GM21423 (cell line): ENCODE data around the gene ATP5ME.
"Not testable (repeated sequence)": the region's sequence is repeated elsewhere in the genome, so short reads cannot be mapped to it uniquely, and the experiment has no call there.

Source experiments
- ATAC-seq: cut with Tn5 transposase; IDR thresholded peaks from one replicate; pipeline ENCODE4 v1.9.1; 2021; ENCODE audit warnings: mild to moderate bottlenecking, moderate library complexity; ENCODE audit not compliant: unreplicated experiment

The ATP5ME gene

DNA sequence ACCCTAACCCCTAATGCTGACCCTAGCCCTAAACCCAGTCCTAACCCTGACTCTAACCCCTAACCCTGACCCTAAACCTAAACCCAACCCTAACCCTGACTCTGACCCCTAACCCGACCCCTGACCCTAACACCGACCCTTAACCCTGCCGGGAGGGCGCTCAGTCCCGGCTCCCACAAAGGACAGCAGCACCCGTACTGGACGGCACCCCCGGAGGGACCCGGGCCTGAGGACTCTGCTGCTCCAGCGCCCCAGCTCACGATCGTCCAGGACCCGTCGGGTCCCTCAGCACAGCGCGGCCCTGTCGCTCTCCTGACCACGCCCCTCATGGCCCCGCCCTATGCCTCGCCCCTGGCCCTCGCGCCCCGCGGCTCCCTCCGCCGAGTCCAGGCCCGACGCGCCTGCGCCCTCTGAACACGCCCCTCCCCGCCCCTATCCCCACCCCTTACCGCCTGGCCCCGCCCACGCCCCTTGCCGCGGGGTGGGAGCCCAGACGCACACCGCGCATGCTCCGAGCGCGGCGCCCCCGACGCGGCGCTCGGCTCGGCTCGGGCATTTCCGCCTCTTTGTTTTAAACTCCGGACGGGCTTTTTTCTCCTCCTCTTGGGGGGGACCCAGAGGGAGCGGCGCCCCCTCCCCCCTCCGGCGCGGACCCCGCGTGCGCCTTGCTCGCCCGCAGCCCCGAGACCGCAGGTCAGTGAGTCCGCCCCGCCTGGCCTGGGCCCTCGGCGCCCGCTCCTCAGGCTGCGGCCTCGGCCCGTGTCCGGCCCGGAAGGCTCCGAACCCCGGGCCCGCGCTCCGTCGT is 31.4 kb upstream of the ATP5ME start, which contains the start of gene PCGF3:
Gene PCGF3 (plus strand): TSS at position 555 of the 805 bp plus-strand sequence. CDS start 27,849 bp downstream, outside the sequence.
- ATAC-seq: peak; percentile 88

DNA sequence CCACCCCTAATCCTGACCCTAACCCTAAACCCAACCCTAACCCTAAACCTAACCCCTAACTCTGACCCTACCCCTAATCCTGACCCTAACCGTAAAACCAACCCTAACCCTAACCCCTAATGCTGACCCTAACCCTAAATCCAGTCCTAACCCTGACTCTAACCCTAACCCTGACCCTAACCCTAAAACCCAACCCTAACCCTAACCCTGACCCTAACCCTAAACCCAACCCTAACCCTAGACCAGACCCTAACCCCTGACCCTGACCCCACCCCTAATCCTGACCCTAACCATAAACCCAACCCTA is 30.8 kb upstream of the ATP5ME start:
- ATAC-seq: no peak

DNA sequence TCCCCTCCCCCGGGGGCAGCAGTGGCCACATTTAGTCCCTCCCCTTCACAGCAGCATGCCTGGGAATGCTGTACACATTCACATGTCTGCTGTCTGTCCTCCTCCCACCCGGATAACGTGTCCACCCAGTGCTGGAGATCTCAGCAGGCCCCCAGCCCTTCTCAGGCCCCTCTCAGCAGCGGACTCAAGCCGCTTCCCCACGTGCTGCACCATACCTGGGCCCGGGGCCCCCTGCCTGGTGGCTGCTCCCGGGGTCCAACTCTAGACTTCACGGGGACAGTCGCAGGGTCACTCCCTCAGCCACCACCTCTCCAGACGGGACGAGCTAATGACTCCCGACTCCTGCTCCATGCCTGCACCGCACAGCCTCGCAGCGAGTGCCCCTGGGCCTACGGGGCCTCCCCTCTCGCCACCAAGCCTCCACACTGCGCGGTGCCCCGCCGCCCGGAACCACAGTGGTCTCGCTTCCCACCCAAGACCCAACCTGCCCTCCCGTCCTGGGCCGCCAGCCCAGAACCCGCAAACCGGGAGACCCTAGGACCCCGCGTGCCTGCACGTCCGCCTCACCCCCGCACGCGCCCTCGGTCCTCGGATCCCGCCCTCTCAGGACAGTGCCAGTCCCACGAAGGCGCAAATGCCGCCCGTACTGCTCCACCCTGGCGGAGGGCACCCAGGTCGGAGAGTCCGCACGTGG is 30.3 kb upstream of the ATP5ME start:
- no peak for ATAC-seq

DNA sequence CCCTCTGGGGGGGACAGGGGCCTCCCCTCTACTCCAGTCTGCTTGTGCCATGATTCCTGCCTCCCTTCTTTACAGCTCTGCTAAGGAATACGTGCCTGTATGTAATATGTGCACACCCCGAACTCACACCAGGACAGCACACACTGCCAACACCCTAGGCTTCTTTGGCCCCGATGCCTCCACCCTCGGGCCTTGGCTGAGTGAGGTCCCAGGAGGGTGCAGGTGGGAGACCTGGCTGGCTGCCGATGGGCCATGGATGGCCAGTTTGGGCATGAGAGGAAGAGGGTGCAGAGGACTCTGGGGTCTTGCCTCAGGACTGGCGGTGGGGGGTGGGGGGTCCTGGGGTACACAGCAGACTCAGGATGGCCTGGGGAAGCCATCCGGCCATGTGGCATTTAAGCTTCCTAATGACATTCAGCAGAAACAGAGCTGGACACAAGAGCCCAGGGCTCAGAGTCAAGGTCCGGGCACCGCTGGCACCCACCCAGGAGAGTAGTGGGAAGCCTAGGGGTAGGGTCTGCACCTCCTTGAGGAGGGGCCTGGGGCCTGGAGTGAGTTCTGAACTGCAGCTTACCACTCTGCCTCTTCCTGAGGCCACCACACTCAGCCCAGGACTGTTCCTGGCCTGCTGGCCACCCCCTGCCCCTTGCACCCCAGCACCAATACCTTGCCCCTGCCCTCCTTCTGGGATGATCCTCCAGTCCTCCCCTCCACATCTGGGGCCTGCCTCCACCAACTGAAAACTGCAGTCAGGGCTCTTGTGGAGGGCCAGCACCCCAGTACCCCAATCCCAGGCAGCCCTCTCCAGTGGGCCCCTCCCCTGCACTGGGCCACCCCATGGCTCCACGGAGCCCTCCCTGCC is 29.5 kb upstream of the ATP5ME start:
- ATAC-seq: no peak

DNA sequence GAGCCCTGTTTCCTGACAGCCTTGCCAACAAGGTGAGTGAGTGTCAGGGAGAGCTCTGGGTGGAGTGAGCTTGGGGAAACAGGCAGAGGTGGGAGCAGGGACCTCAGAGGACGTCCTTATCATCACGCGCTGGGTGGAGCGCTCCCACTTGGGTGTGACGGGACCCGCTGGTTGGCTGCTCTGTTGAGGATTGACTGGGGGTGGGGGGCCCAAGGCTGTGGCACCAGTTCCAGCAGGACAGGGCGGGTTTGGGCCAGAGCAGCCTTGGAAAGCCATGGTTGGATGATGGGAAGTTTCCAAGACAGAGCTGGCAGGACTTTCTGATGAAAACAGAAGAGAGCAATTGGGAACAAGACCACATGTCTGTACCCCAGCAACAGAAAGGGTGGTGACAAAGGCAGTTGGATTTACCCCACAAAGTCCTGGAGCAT is 28.6 kb upstream of the ATP5ME start:
- no peak for ATAC-seq

DNA sequence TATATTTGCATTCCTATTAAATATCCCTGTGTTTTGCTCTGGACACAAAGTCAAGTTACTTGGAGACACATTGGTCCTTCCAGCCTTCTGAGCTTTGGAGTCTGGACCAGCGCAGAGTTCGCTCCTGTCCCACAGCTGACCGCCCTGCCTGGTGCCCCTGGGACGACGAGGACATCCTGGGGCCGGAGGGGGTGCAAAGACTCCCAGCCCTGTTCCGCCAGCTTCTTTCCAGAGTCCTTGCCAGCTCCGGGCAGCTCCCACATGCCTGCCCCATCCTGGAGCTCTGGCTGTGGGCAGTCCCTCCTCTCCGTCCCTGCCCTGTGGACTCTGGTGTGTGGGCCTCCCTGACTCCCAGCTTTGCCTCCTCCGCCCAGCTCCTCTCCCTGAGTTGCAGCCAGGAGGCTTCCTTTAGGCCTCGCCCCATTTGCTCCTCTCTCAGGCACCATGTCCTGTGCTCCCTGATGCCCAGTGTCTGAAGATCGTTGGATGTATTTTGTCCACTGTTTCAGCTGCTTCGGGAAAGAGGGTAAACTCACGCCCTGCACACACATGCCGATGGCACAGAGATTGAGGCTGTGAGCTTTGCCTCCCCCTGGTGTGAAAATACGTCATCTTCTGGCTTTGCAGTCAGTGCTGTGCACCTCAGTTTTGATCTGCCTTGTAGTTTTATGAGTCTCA is 26.6 kb upstream of the ATP5ME start:
- ATAC-seq: no peak

DNA sequence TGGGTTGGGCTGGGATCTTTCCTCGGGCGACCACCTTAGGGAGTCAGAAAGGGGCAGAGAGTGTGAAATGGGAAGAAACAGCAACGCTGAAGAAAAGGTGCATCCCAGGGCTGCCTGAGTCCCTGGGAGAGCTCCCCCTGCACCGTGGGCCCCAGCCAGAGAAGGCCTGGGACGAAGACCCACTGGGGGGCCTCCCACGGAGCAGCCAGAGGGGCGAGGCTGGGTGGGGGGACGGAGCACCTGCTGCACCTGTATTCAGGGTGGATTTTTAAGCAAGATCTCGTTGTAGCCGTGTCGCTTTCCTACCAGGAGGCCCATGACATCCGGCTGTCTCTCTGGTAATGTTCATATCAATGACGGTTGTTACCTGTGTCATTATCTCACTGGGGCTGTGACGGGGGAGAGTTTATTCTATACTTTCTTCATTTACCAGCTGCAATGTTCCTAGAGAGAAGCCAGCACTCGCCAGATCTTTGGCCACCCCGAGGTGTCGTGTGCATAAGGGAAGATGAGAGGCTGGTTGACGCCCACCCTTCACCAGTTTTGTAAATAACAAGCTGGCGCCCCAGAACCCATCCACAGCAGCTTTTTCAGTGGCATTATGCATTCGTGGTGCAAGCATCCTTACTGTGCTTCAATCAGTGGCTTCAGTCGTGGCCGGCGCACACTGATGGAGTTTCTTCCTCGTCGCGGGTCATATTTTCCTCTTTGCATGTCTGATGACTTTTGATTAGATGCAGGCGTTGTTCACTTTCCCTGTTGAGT is 25.9 kb upstream of the ATP5ME start:
- ATAC-seq: no peak

DNA sequence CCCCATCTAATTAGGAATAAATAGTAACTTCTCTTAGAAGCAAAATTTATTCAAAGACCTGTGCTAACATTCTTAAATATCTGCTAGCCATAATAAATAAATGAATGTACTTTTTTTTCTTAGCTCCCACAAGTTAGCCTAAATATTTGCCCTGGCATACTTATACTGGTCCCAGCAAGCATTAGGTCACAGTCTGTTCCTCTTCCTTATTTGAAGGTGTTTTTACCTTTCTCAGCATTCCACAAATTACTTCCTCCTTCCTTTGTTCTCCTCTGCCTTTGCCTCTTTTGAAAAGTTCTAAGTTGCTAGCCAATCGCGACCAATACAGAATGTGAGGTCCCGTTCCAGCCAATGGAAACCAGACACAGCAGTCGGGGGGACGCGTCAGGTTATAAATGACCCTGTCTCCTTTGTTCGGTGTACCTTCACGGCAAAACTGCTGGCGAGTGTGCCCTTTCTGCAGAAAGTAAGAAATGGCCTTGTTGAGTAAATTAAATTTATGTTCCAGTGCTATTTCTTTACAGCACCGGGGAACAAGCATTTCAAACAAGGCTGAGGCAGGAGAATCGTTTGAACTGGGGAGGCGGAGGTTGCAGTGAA is 20.4 kb upstream of the ATP5ME start:
- ATAC-seq: not testable (repeated sequence)

DNA sequence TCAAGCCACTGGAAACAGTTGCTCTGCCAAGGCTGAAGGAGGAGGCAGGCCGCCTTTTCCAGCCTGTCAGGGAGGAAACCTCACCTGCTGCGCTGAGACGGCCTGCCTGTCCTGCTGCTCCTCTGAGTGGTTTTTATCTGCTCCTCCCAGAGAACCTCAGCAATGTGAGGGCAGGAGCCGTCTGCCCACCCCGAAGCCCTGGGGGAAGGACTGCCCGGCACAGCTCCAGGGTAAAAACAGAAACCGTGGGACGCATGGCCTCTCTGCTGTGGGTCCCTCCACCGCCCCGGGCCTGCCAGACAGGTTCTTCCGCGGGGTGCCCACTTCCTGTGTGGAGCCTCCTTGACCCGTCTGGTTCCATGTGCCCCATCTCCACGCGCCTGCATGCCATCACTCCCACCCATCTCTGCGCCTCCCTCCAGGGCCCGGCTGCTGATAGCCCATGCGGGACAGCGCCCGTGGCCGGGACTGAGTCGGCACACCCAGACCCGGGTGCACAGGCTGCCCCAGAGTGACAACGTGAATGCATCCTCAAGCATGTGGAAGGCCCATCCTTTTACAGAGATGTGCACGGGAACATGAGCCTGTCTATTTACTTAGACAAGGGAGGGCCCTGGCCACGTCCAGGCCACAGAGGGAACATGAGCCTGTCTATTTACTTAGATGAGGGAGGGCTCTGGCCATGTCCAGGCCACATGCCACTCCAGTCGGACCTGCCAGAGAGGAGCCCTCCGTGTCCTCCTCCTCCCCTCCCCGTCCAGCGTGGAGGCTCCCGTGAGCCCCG is 18.9 kb upstream of the ATP5ME start:
- no peak for ATAC-seq

DNA sequence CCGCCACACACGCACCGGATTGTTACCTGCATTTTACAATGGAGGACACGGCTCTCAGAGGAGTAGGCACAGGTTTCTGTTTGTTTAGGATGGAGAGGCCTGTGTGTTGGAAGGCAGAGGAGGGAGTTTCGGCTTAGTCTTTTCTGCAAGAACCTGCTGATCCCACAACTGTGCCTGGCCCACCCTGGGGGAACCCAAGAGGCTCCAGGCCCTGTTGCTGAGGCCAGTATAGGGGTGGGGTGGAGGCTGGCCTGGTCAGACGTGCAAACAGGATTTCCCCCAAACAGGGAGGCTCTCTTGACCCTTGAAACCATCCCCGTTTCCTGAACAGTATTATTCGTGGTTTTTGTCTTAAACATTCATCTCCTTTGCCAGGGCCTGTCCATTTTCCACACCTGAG is 15.6 kb upstream of the ATP5ME start:
- ATAC-seq: no peak

DNA sequence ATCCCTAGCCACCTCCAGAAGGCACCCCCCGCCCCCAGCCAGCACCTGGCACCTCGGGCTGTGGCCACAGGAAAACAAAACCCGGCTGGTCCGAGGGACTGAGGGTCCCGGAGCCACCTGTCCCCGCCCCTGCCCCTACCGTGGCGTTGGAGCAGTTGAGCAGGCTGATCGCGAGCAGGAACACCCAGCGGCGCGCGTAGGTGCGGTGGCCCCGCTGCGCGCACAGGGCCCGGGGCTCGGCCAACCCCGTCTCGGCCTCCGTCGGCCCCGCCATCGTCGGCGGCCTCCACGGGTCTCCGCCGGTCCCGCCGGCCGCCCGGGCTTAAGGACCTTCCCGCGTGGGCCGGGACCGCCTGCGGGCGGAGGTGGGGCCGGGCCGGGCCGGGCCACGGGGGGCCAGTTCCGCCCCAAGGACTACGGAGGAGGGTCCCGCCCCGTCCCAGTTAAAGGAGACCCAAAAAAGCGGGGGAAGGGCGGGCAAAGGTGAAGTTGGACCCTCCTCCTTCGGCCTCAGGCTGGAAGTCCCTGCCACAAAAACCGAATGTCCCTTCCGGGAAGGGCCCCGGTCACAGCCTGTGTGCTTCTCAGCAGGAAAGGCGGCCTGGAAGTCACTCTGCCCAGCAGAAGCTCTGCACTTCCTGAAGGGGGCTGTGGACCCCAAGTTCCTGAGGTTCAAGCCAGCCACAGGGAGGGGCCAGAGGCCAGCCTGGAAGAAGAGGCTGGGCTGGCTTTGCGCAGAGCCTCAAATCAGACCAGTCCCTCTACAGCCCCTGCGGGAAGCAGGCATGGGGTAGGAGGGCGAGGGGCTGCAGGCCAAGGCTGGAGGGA is 15.0 kb upstream of the ATP5ME start, which contains the start of gene SLC49A3:
Gene SLC49A3 (minus strand): TSS at position 298 of the 828 bp plus-strand sequence. CDS start 24 bp downstream, at position 274.
- no peak for ATAC-seq

DNA sequence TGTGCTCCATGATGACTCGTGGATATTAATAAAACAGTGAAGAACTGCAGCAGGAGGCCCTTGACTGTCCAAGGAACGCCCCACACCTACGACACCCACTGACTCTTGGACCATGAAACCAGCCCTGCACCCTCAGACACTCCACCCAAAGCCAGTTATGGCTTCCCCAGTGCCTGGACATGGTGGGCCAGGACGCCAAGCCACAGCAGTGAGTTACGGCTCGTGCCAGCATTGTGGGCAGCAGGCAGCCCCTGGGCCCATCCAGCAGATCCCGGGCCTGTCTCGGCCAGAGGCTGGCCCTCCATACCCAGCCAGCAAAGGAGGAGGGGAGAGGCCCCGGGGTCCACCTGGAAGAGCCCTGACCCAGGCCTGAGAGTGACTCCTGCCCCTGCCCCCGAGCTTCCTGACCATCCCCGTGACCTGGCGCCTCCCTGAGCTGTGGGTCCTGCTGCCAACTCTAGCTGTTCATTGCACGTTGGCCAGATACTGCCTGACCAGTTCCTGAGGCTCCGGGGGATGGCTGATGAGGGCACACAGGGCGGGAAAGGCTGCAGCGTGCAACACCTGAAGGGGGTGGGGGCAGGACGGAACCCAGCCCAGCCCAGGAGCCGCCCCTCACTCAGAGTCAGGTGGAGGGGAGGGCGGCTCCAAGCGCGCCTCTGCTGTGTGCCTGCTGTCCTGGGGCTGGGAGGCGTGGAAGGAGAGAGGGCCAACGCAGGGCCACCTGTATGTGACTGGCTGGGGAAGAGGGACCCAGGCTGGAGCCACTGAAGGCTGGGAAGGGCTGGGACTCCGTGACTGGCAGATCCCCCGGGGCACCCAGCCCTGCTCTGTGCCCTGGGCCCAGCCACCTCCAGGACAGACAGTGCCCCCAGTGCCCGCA is 14.1 kb upstream of the ATP5ME start:
- no peak for ATAC-seq

DNA sequence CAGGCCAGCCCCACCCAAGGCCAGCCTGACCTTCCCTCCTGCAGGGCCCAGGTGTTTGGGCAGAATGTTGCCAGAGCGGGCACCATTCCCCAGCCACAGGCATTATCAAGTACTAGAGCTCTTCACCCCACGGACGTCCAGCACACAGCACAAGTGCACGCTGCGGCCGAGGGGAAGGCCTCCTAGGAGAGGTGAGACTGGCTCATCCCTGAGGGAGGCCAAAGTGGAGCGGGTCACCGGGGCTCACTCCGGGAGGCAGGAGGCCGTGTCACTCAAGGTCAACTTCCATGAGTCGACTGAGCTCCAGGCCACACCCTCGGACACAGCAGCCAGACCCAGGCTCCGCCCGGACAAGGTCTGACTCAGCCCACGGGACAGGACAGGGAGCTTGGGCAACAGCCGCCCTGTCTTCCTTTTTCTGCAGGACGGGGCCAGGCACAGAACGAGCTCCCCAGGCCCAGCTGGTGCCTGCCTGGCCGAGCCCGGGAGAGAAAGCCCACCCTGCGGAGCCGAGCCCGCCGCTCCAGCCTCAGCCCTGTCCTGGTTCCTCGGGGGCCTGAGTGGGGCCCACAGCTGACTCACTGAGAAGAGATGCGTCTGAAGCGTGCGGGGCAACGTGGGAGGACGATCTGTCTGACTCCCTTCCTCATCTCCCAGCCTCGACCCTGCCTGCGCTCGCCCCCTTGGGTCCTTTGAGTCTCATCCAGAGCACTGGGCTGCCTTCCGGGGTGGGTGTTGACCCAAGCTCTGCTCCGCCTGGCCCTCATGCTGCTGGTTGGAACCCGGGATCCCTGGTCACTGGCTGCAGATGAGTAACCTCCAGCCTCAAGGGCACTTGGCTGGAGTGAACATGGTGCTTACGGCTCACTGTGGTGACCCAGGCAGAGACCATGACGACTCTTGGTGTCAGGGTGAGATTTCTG is 13.2 kb upstream of the ATP5ME start:
- ATAC-seq: no peak

DNA sequence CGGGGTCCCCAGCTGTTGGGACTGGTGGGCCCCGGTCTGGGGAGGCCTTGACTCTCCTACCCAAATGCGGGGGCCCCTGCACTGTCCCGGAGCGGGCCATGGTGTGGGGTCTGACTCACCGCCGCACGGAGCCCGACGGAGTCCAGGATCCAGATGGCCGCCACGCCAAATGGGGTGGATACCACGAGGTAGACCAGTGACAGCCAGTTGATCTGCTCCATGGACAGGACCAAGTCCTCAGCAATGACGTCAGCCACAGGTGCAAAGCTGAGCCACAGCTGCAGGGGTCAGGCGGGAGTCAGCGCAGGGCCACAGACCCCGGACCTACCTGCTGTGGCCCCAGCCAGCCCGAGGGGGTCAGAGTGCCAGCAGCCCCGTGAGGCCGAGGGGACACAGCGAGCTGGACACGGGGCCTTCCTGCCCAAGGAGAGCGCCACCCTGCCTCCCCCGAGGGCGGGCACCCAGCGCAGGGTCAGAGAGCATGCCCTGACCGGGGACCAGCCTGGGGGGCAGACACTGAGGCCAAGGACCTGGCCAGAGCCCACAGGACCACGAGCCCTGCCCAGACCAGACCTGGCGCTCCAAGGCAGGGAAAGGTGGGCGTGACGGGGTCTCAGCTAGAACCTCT is 12.5 kb upstream of the ATP5ME start:
- no peak for ATAC-seq

DNA sequence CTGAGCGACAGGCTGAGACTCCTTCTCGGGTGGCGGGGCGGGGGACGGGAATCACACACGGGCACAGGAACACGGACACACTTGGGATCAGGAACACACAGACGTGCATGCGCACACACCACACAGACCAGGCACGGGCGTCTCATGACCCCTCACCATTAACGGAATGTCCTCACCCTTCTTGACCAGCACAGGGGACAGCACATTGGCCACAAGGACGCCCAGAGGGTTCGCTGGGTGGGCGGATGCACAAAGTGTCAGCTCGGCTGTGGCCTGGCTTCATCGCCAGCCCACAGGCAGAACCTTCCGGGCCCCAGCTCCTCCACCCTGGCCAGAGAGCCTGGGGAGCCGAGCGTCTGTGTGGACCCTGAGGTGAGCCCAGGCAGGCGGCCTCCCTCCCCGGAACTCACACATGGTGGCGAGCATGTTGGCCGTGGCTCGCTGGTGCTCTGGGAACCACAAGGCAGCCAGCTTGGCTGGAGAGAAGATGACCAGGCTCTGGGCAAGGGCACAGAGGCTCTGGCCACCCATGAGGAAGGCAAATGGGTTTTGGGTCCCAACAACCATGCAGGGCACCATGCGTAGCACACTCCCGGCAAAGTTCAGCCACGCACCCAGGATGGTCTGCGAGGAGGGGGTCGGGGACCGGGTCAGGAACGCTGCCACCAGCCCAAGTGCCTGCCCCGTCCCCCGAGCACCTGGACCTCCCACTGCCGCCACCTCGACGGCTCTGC is 11.8 kb upstream of the ATP5ME start:
- no peak for ATAC-seq
